H1 (cell line): Measurements from ENCODE around the gene SSRP1.

Experiments
- CEBPB ChIP-seq: IDR thresholded peaks from 2 replicates; pipeline ENCODE4 v1.6.1; 2012; ENCODE audit warnings: low read depth, low read length
- EZH2 ChIP-seq: fragments of 200-600 bp; sonication (generic); IDR thresholded peaks from 2 replicates; pipeline ENCODE4 v1.7.1; 2012; ENCODE audit warnings: low read depth, mild to moderate bottlenecking, moderate library complexity, low read length, inconsistent platforms; ENCODE audit not compliant: severe bottlenecking
- GTF2F1 ChIP-seq: IDR thresholded peaks from 2 replicates; pipeline ENCODE4 v1.6.1; 2012; ENCODE audit warnings: low read depth, low read length, improper control_type of control experiment, borderline replicate concordance
- NANOG ChIP-seq: IDR thresholded peaks from 2 replicates; pipeline ENCODE4 v1.6.1; 2011; ENCODE audit warnings: low read length, low read depth, mild to moderate bottlenecking, inconsistent platforms; ENCODE audit not compliant: insufficient read depth, poor library complexity, severe bottlenecking
- NRF1 ChIP-seq: IDR thresholded peaks from 2 replicates; pipeline ENCODE4 v1.6.1; 2011; ENCODE audit warnings: mild to moderate bottlenecking, low read depth, low read length, improper control_type of control experiment
- POLR2A ChIP-seq, 2 experiments: IDR thresholded peaks; 1 replicate in 1 of 2; 2 replicates in 1 of 2; pipeline ENCODE4 v1.6.1; 2011; ENCODE audit warnings: low read depth in 2 of 2, low read length in 2 of 2, mild to moderate bottlenecking in 2 of 2; ENCODE audit errors: control extremely low read depth in 1 of 2
- RAD21 ChIP-seq, 2 experiments: IDR thresholded peaks in 1 of 2; conservative IDR thresholded peaks in 1 of 2; 2 replicates each; pipeline ENCODE4 v1.6.1; 2011; ENCODE audit warnings: low read depth in 2 of 2, low read length in 2 of 2, improper control_type of control experiment in 1 of 2, inconsistent platforms in 1 of 2, mild to moderate bottlenecking in 1 of 2, moderate library complexity in 1 of 2
- RBBP5 ChIP-seq: IDR thresholded peaks from 2 replicates; pipeline ENCODE4 v1.7.1; 2012; ENCODE audit warnings: low read depth, mild to moderate bottlenecking, inconsistent platforms, low read length, moderate library complexity, borderline replicate concordance
- SP2 ChIP-seq: IDR thresholded peaks from 2 replicates; pipeline ENCODE4 v1.6.1; 2012; ENCODE audit warnings: mild to moderate bottlenecking, low read length, inconsistent platforms
- ZNF274 ChIP-seq: IDR thresholded peaks from 2 replicates; pipeline ENCODE4 v1.7.0; 2012; ENCODE audit warnings: low read length, borderline replicate concordance; ENCODE audit errors: extremely low read depth
- TF ChIP-seq, protein P1 (sequence below): IDR thresholded peaks from 2 replicates; pipeline ENCODE4 v1.6.1; 2011; ENCODE audit warnings: low read length, improper control_type of control experiment
- TF ChIP-seq, protein P2 (sequence below), 3 experiments: IDR thresholded peaks; 1 replicate in 2 of 3; 2 replicates in 1 of 3; pipeline versions ENCODE4 v1.5.1 to v1.6.1; 2011; ENCODE audit warnings: low read length in 3 of 3, mild to moderate bottlenecking in 3 of 3, inconsistent platforms in 2 of 3, low read depth in 1 of 3, moderate library complexity in 1 of 3; ENCODE audit not compliant: insufficient read depth in 1 of 3; ENCODE audit errors: control extremely low read depth in 1 of 3
- TF ChIP-seq, protein P3 (sequence below): IDR thresholded peaks from 2 replicates; pipeline ENCODE4 v1.6.1; 2011; ENCODE audit warnings: low read depth, mild to moderate bottlenecking, low read length; ENCODE audit not compliant: insufficient read depth
- TF ChIP-seq, protein P4 (sequence below): IDR thresholded peaks from 2 replicates; pipeline ENCODE4 v1.6.1; 2012; ENCODE audit warnings: low read length, inconsistent platforms

DNA sequence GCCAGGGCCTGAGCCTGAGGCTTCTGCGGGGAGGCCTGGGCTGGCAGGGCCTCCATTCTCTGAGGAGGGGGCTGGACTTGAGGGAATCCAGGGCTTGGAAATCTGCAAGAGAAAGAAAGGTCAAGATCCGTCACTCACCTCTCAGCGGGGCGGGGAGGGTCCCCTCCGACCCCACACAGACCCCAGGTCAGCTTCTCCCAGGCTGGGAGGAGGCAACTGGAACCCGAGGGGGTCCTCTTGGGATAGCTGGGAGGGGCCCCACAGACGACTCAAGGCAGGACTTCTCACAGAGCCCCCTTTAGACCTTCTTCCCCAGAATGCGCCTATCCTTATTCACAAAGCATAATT lies 21.9 kb downstream of the SSRP1 start:
- TF ChIP-seq RAD21 (IDR thresholded peaks at IDR 0.05 in 1 of 2, conservative IDR thresholded peaks at IDR 0.05 in 1 of 2; ENCODE audit: low read depth in 2 of 2, low read length in 2 of 2) (no peak), GTF2F1 (no peak), RBBP5 (no peak), EZH2 (no peak), ZNF274 (no peak), CEBPB (no peak), NRF1 (no peak), NANOG (no peak), POLR2A (IDR thresholded peaks at IDR 0.05; ENCODE audit: control extremely low read depth in 1 of 2, low read depth in 2 of 2, low read length in 2 of 2) (no peak), SP2 (no peak)
- TF ChIP-seq, protein P1, sequence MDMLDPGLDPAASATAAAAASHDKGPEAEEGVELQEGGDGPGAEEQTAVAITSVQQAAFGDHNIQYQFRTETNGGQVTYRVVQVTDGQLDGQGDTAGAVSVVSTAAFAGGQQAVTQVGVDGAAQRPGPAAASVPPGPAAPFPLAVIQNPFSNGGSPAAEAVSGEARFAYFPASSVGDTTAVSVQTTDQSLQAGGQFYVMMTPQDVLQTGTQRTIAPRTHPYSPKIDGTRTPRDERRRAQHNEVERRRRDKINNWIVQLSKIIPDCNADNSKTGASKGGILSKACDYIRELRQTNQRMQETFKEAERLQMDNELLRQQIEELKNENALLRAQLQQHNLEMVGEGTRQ, result no peak
- TF ChIP-seq, protein P2, sequence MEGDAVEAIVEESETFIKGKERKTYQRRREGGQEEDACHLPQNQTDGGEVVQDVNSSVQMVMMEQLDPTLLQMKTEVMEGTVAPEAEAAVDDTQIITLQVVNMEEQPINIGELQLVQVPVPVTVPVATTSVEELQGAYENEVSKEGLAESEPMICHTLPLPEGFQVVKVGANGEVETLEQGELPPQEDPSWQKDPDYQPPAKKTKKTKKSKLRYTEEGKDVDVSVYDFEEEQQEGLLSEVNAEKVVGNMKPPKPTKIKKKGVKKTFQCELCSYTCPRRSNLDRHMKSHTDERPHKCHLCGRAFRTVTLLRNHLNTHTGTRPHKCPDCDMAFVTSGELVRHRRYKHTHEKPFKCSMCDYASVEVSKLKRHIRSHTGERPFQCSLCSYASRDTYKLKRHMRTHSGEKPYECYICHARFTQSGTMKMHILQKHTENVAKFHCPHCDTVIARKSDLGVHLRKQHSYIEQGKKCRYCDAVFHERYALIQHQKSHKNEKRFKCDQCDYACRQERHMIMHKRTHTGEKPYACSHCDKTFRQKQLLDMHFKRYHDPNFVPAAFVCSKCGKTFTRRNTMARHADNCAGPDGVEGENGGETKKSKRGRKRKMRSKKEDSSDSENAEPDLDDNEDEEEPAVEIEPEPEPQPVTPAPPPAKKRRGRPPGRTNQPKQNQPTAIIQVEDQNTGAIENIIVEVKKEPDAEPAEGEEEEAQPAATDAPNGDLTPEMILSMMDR (IDR thresholded peaks at IDR 0.05; ENCODE audit: control extremely low read depth in 1 of 3, insufficient read depth in 1 of 3, low read depth in 1 of 3, low read length in 3 of 3), result no peak
- TF ChIP-seq, protein P3, sequence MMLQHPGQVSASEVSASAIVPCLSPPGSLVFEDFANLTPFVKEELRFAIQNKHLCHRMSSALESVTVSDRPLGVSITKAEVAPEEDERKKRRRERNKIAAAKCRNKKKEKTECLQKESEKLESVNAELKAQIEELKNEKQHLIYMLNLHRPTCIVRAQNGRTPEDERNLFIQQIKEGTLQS, result no peak
- TF ChIP-seq, protein P4, sequence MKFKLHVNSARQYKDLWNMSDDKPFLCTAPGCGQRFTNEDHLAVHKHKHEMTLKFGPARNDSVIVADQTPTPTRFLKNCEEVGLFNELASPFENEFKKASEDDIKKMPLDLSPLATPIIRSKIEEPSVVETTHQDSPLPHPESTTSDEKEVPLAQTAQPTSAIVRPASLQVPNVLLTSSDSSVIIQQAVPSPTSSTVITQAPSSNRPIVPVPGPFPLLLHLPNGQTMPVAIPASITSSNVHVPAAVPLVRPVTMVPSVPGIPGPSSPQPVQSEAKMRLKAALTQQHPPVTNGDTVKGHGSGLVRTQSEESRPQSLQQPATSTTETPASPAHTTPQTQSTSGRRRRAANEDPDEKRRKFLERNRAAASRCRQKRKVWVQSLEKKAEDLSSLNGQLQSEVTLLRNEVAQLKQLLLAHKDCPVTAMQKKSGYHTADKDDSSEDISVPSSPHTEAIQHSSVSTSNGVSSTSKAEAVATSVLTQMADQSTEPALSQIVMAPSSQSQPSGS, result no peak
